T-cell (primary cell): Measurements from ENCODE around the gene CST6. TPM values are rescaled to one million over a fixed set of nuclear protein-coding genes. Genes with fewer than 3 reads are reported as not detected.

Experiments used
- ATAC-seq, 4 experiments: fragments of 200-7000 bp in 3 of 4; fragments of 150-1000 bp in 1 of 4; cut with Tn5 transposase; replicated peaks in 1 of 4; 1 replicate in 3 of 4; 2 replicates in 1 of 4; pipeline ENCODE4 v1.10.0; 2021; ENCODE audit warnings: moderate library complexity in 3 of 4, mild to moderate bottlenecking in 2 of 4, moderate number of reproducible peaks in 1 of 4
- CTCF ChIA-PET, 2 donors: fragments of 300-600 bp; sonication (Branson Sonifier 250); formaldehyde crosslinking; loops; one replicate each; lab custom pipeline; 2022; ENCODE audit warnings: antibody characterized with exemption in 2 of 2; lab: Charles Lee
- POLR2A ChIA-PET, 2 donors: fragments of 300-600 bp; sonication (Branson Sonifier 250); formaldehyde crosslinking; loops; one replicate each; lab custom pipeline; 2022; ENCODE audit warnings: antibody characterized with exemption in 2 of 2; lab: Charles Lee
- DNase-seq, 35 experiments: peaks; one replicate each; pipeline versions ENCODE4 v3.0.0 to v3.0.0-alpha.2; 2013 to 2023
- H3K27ac ChIP-seq: one replicate; pipeline ENCODE4 v1.5.1; 2013; ENCODE audit warnings: low read length
- H3K27me3 ChIP-seq, 2 experiments: replicated peaks in 1 of 2; 1 replicate in 1 of 2; 2 replicates in 1 of 2; pipeline versions ENCODE4 v1.6.1 to v1.7.0; 2013; ENCODE audit warnings: low read length in 1 of 2, mixed read lengths in 1 of 2; ENCODE audit not compliant: control insufficient read depth in 2 of 2, insufficient read depth in 2 of 2; ENCODE audit errors: extremely low read depth in 1 of 2
- H3K36me3 ChIP-seq, 2 donors: 1 replicate in 1 of 2; 2 replicates in 1 of 2; pipeline versions ENCODE4 v1.6.1 to v1.7.0; 2013; ENCODE audit warnings: low read length in 1 of 2; ENCODE audit not compliant: control insufficient read depth in 2 of 2, insufficient read depth in 1 of 2; ENCODE audit errors: extremely low read depth in 1 of 2
- H3K4me1 ChIP-seq, 2 experiments: 1 replicate in 1 of 2; 2 replicates in 1 of 2; pipeline versions ENCODE4 v1.6.1 to v1.7.0; 2013; ENCODE audit warnings: low read length in 2 of 2, mixed read lengths in 1 of 2; ENCODE audit not compliant: insufficient read depth in 2 of 2, control insufficient read depth in 1 of 2; ENCODE audit errors: extremely low read depth in 1 of 2
- H3K4me3 ChIP-seq, 2 donors: 1 replicate in 1 of 2; 2 replicates in 1 of 2; pipeline versions ENCODE4 v1.5.1 to v1.7.0; 2013; ENCODE audit warnings: mild to moderate bottlenecking in 2 of 2, low read length in 1 of 2, moderate library complexity in 1 of 2; ENCODE audit not compliant: control insufficient read depth in 1 of 2; ENCODE audit errors: extremely low read depth in 1 of 2
- H3K9me3 ChIP-seq: 2 replicates; pipeline ENCODE4 v1.7.0; 2013
- H3K27ac Mint-ChIP-seq, 2 donors: one replicate each; pipeline ENCODE4 v1.8.0; 2020 to 2021; ENCODE audit warnings: mild to moderate bottlenecking in 2 of 2, mixed read lengths in 2 of 2
- H3K27me3 Mint-ChIP-seq, 2 donors: one replicate each; pipeline ENCODE4 v1.8.0; 2021 to 2022; ENCODE audit warnings: mixed read lengths in 2 of 2
- H3K36me3 Mint-ChIP-seq: one replicate; pipeline ENCODE4 v1.8.0; 2021; ENCODE audit warnings: mixed read lengths
- H3K4me1 Mint-ChIP-seq, 3 donors: one replicate each; pipeline ENCODE4 v1.8.0; 2020 to 2022; ENCODE audit warnings: mixed read lengths in 3 of 3, mild to moderate bottlenecking in 1 of 3
- H3K4me3 Mint-ChIP-seq, 3 donors: one replicate each; pipeline ENCODE4 v1.8.0; 2020 to 2022; ENCODE audit warnings: mild to moderate bottlenecking in 3 of 3, mixed read lengths in 3 of 3, moderate library complexity in 3 of 3
- H3K9me3 Mint-ChIP-seq, 3 donors: one replicate each; pipeline ENCODE4 v1.8.0; 2020 to 2022; ENCODE audit warnings: mixed read lengths in 3 of 3
- WGBS: methylation state at CpG from one replicate; pipeline ENCODE4 v1.1.5; 2013; ENCODE audit warnings: missing lambda C conversion rate; ENCODE audit not compliant: insufficient coverage; 5-methylcytosine and 5-hydroxymethylcytosine counted together
- total RNA-seq, 35 experiments: library from RNA in 6 of 35; stranded (reverse) in 6 of 35; fragments of 120-200 nt in 1 of 35; gene quantifications; one replicate each; pipeline versions ENCODE4 v1.2.1 to v1.2.4 and lab custom pipeline; 2013 to 2026

Gene CST6
- total RNA-seq, 5 donors from 2014 or later (not counting 1 experiment from before 2014, with no cell fraction given): not detected

GRCh38 chr11:66037327-66037726 lies 25.5 kb downstream of the CST6 start:
- Histone ChIP-seq H3K27me3 (peaks cover 0 to 25% of the 10 kb centered on the region in 2 experiments), H3K4me3 (no peak overlapping the region), H3K36me3 (no peaks in the 10 kb centered on the region), H3K9me3 (no peaks in the 10 kb centered on the region), H3K4me1 (no peaks in the 10 kb centered on the region), H3K27ac (no peak overlapping the region)
- no peak for ATAC-seq
- no peak overlapping the region for H3K4me3 Mint-ChIP-seq
- H3K9me3 Mint-ChIP-seq: no peaks in the 10 kb centered on the region
- ChIA-PET CTCF (no interaction called here), POLR2A (interaction anchor here in 1 of 2 donors (0.6 kb wide), 1 partner anchor 1152 kb away, joined by 6 read pairs; no protein-coding TSS in a partner anchor)
- WGBS: 71% methylated on average over 1 of the region's 3 CpGs
- peaks cover 4 to 6% of the 10 kb centered on the region in 2 donors for H3K27me3 Mint-ChIP-seq
- H3K4me1 Mint-ChIP-seq: no peaks in the 10 kb centered on the region
- no peak overlapping the region for H3K27ac Mint-ChIP-seq
- DNase-seq: no peak
- no peaks in the 10 kb centered on the region for H3K36me3 Mint-ChIP-seq

DNA sequence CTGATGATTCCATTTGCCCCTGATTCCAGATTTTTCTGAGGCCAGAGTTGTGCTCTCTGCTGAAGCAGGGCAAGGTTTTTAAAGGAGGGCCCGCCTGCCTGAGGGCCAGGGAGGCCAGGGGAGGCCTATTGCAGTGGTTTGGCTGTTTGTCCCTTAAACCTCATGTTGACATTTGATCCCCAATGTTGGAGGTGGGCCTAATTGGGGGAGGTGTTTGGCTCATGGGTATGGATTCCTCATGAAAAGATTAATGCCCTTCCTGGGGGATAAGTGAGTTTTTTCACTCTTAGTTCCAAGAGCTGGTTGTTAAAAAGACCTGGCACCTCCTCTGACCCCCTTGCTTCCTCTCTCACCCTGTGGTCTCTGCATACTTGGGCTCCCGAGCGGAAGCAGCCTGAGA lies 28.0 kb downstream of the CST6 start:
- WGBS: 86% methylated on average over 2 of the region's 3 CpGs

GRCh38 chr11:66042227-66042995 lies 30.6 kb downstream of the CST6 start:
- no peaks in the 10 kb centered on the region for H3K9me3 Mint-ChIP-seq
- 96% methylated on average over 68 of the region's 81 CpGs for WGBS
- no peak overlapping the region for H3K27ac ChIP-seq
- H3K27me3 Mint-ChIP-seq: peaks cover 0 to 5% of the 10 kb centered on the region in 2 donors
- H3K4me1 ChIP-seq: peaks cover 0 to 10% of the 10 kb centered on the region in 2 experiments
- DNase-seq (no peak), ATAC-seq (no peak)
- H3K27me3 ChIP-seq: peaks cover 0 to 12% of the 10 kb centered on the region in 2 experiments
- H3K36me3 ChIP-seq: no peaks in the 10 kb centered on the region
- ChIA-PET CTCF (interaction anchor here in 1 of 2 donors (0.6 kb wide), 1 partner anchor 551 kb away, joined by 3 read pairs; no protein-coding TSS in a partner anchor), POLR2A (no interaction called here)
- H3K9me3 ChIP-seq: no peaks in the 10 kb centered on the region
- no peak overlapping the region for H3K4me3 ChIP-seq
- peaks cover 8 to 14% (median 11%) of the 10 kb centered on the region in 3 donors for H3K4me1 Mint-ChIP-seq
- no peak overlapping the region for H3K4me3 Mint-ChIP-seq
- no peaks in the 10 kb centered on the region for H3K36me3 Mint-ChIP-seq
- H3K27ac Mint-ChIP-seq: no peak overlapping the region

More for the DNA sequence above, 28.0 kb downstream of the CST6 start:
- H3K4me1 ChIP-seq: peaks cover 0 to under 1% of the 10 kb centered on the region in 2 experiments
- peaks cover 2 to 5% (median 4%) of the 10 kb centered on the region in 3 donors for H3K4me1 Mint-ChIP-seq
- no peaks in the 10 kb centered on the region for H3K9me3 ChIP-seq
- no peak overlapping the region for H3K4me3 Mint-ChIP-seq
- CTCF ChIA-PET: no interaction called here
- peaks cover 3 to 6% of the 10 kb centered on the region in 2 donors for H3K27me3 Mint-ChIP-seq
- H3K27ac Mint-ChIP-seq: no peak overlapping the region
- no peak overlapping the region for H3K27ac ChIP-seq
- no peak overlapping the region for H3K4me3 ChIP-seq
- ATAC-seq: no peak
- no peaks in the 10 kb centered on the region for H3K36me3 ChIP-seq
- DNase-seq: no peak
- no peaks in the 10 kb centered on the region for H3K9me3 Mint-ChIP-seq
- H3K27me3 ChIP-seq: peaks cover 0 to 23% of the 10 kb centered on the region in 2 experiments
- POLR2A ChIA-PET: no interaction called here
- H3K36me3 Mint-ChIP-seq: no peaks in the 10 kb centered on the region

- no peak for ATAC-seq
- Mint-ChIP-seq H3K27me3 (peaks cover 0 to 8% of the 10 kb centered on the region in 2 donors), H3K27ac (no peak overlapping the region), H3K4me3 (no peak overlapping the region), H3K36me3 (no peaks in the 10 kb centered on the region), H3K9me3 (no peaks in the 10 kb centered on the region), H3K4me1 (peaks cover 8 to 14% (median 11%) of the 10 kb centered on the region in 3 donors)
- 96% methylated on average over 82 of the region's 88 CpGs for WGBS
- no peaks in the 10 kb centered on the region for H3K36me3 ChIP-seq
- no peak overlapping the region for H3K4me3 ChIP-seq
- ChIA-PET CTCF (interaction anchor here in 1 of 2 donors (0.5 to 0.6 kb wide), 2 partner anchors 10 to 712 kb away, joined by 3 to 4 read pairs; no protein-coding TSS in a partner anchor), POLR2A (no interaction called here)
- H3K27me3 ChIP-seq: peaks cover 0 to 20% of the 10 kb centered on the region in 2 experiments
- no peak overlapping the region for H3K27ac ChIP-seq
- no peaks in the 10 kb centered on the region for H3K9me3 ChIP-seq
- H3K4me1 ChIP-seq: peaks cover 0 to 10% of the 10 kb centered on the region in 2 experiments
- DNase-seq: no peak
Measured at GRCh38 chr11:66042996-66043906, 31.4 kb downstream of the CST6 start.

DNA sequence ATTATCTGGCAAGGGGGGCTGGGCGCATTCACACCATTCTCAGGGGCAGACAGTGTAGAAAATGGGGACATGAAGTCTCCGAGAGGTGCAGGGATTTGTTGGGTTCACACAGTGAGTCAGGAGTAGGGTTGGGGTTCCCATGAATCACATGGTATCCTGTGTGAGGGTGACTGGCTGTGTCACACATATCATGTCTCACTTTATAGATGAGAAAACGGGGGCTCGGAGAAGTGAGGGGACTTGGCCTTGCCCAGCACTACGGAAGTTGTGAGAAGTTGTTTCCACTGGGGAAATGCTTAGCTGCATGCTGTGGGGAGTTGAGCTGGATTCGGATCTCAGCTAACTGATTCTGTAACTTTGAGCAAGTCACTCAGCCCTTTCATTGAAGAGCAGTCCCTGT lies 32.9 kb downstream of the CST6 start:
- ChIA-PET CTCF (interaction anchor here in 1 of 2 donors (0.6 to 2.0 kb wide), 11 partner anchors 11 to 823 kb away, joined by 3 to 11 read pairs (median 4); partner anchors contain the start of genes CCDC85B and PACS1), POLR2A (interaction anchor here in 1 of 2 donors (0.5 kb wide), 2 partner anchors 56 to 612 kb away, joined by 3 read pairs; no protein-coding TSS in a partner anchor)
- WGBS: 57% methylated on average over 4 of the region's 6 CpGs
- peak in 3 of 4 experiments; percentile 12 to 28 (median 20) for ATAC-seq
- no peaks in the 10 kb centered on the region for H3K9me3 Mint-ChIP-seq
- peak in 2 of 35 experiments; percentile 9 to 21 for DNase-seq
- peaks cover 4 to 7% of the 10 kb centered on the region in 2 donors for H3K27me3 Mint-ChIP-seq
- Histone ChIP-seq H3K36me3 (no peaks in the 10 kb centered on the region), H3K9me3 (no peaks in the 10 kb centered on the region), H3K27ac (no peak overlapping the region), H3K4me3 (no peak overlapping the region), H3K27me3 (peaks cover 0 to 26% of the 10 kb centered on the region in 2 experiments), H3K4me1 (peaks cover 2 to 18% of the 10 kb centered on the region in 2 experiments)
- peaks cover 11 to 21% (median 13%) of the 10 kb centered on the region in 3 donors for H3K4me1 Mint-ChIP-seq
- H3K27ac Mint-ChIP-seq: no peak overlapping the region
- H3K36me3 Mint-ChIP-seq: no peaks in the 10 kb centered on the region
- peak overlapping the region in 1 of 3 donors; percentile 1 for H3K4me3 Mint-ChIP-seq
